Tibial nerve (tissue), 3 donors: ENCODE measurements around the gene IFNA17.

Experiments
- CTCF ChIP-seq, 5 experiments: fragments of 200-600 bp in 3 of 5; fragments of 450-650 bp in 2 of 5; sonication (generic) in 3 of 5; IDR thresholded peaks; one replicate each; pipeline ENCODE4 v1.5.1; 2016 to 2019; ENCODE audit warnings: antibody characterized with exemption in 5 of 5, mild to moderate bottlenecking in 3 of 5, moderate library complexity in 2 of 5
- POLR2A ChIP-seq, 2 donors: fragments of 450-650 bp; IDR thresholded peaks; one replicate each; pipeline ENCODE4 v1.6.1; 2017; ENCODE audit warnings: antibody characterized with exemption in 2 of 2, mild to moderate bottlenecking in 2 of 2, moderate library complexity in 2 of 2

DNA sequence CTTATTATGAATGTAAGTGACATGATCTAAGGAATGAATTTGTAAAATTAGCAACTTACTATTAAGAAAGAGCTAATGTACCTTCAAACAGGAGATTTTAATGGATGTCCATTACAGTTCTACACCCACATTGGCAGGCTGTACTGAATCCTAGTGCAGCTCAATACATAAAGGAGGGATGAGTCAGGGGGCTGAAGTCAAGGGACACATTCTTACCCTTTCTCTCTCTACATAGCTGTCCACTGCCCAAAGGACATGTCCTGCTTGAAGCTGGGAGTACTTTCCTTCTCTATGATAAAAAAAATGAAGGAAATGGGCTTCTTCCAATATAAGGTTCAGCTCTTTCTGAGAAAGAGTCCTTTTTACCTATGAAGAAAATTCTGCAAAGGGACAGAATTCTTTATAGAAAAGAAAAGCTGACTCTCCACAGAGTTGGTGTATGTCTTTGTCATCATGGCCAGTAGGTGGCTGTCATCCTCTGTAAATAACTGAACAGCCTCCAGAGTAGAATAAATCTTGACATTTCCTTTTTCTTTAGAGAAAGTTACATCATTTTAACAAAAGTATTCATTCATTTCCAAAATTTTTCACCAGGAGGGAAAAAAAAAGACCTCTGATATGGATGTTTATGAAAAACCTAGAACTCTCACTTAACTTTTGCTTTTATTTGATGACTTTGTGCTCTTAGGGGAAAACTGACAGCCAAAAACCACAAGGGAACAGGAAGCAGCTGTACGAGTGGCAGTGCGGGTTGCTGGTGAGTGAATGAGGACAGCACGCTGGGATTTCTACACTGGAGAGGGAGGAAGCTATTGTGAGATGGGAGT, 24.9 kb upstream of the IFNA17 start:
- TF ChIP-seq POLR2A (IDR thresholded peaks at IDR 0.05) (no peak), CTCF (IDR thresholded peaks at IDR 0.05) (peak; percentile 18 to 44 (median 39))
